Mononuclear cell (primary cell): ENCODE results near the gene PAK1IP1. TPM values are rescaled to one million over a fixed set of nuclear protein-coding genes. Genes with fewer than 3 reads are reported as not detected.
"Not testable (repeated sequence)": the region's sequence is repeated elsewhere in the genome, so short reads cannot be mapped to it uniquely, and the experiment has no call there.

Source experiments
- H3K27me3 ChIP-seq: 2 replicates; pipeline ENCODE4 v1.6.0; 2011; ENCODE audit warnings: low read length, control low read depth; ENCODE audit not compliant: insufficient read depth
- H3K4me1 ChIP-seq: 2 replicates; pipeline ENCODE4 v1.5.1; 2011; ENCODE audit warnings: mild to moderate bottlenecking, low read length, control low read depth; ENCODE audit not compliant: insufficient read depth
- H3K4me3 ChIP-seq: 2 replicates; pipeline ENCODE4 v1.5.1; 2011; ENCODE audit warnings: mild to moderate bottlenecking, low read length, moderate library complexity
- H3K9me3 ChIP-seq: 2 replicates; pipeline ENCODE4 v1.5.1; 2011; ENCODE audit warnings: low read depth, mild to moderate bottlenecking, control low read depth, low read length
- total RNA-seq: library from RNA; depleted of rRNA; stranded (reverse); fragments of >200 nt; gene quantifications from one replicate; pipeline ENCODE4 v1.2.3, GENCODE V29; 2012

The PAK1IP1 gene
- total RNA-seq, 1 donor = 7.6 TPM

DNA sequence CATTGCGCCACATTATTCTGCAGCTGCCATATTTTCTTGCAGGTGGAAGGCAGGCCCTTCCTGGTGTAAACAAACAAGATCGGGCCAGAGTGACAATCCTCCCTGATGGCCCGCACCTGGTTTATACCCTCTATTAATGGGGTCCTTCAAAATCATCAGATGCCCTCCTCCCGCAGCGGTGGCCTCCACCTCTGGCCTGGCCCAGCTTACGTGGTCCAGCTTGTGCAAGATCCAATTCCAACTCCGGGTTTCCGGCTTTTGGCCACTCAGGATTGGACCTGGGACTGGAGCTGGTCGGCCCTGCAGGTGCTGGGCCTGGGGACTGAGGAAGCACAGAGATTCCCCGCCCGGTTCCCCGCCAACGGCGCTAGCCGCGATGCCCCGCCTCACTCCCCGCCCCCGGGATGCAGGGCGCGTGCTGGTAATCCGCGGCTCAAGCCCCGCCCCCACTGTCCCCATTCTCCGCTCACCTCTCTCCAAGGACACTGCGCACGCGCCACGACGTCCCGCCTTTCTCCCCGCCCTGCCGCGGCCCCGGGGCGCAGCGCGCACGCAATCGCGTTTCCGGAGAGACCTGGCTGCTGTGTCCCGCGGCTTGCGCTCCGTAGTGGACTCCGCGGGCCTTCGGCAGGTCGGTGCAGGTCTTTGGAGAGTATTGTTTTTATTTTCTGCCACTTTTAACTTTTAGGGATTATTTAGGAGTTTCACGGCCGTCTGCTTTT, 52.6 kb downstream of the PAK1IP1 start, which contains the start of gene TMEM14B:
Gene TMEM14B (plus strand): TSS at position 555 of the 722 bp plus-strand sequence. CDS start 1,441 bp downstream, outside the sequence.
- Histone ChIP-seq H3K27me3 (no peaks in the 10 kb centered on the region), H3K4me1 (peaks cover 37% of the 10 kb centered on the region), H3K9me3 (no peaks in the 10 kb centered on the region), H3K4me3 (peak within 1 kb of the TSS; percentile 81)

DNA sequence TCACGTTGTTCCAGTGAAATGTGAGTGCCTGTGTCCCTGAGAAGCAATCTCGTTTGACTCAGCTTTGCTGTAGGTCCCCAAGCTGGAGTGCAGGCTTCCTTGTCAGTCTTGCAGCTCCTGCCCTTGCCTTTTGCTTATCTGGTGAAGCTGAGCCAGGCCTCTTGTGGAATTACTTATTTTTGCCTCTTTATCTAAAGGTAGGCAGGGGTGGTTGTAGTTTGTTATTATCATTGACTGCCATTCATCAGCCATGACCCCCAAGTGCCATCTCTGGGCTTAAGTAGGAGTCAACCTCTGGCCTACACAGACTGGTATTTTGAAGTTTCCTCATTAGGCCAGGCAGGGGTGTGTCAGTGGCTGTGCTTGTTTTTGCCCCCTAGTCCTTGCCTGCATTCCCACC, 55.0 kb downstream of the PAK1IP1 start:
- H3K9me3 ChIP-seq = no peaks in the 10 kb centered on the region
- no peak overlapping the region for H3K4me3 ChIP-seq
- H3K27me3 ChIP-seq = no peaks in the 10 kb centered on the region
- peaks cover 37% of the 10 kb centered on the region for H3K4me1 ChIP-seq

DNA sequence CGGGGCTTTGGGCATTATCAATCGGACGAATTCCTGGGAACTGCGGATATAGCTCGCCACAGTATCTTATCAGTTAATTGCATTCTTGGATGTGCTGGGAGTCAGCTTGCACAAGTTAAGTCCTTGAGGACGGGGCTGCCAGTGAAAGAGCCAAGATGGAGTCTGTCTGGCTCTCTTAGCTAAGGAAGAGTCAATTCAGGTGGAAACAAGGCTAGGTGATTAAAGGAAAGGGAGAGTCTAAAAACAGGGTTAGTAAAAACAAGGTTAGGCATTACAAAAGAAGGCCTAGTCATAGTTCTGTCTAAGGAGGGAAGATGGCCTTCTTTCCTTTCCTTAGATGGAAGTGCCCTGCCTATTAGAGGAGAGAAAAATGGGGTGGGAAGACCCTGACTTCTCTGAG, 55.8 kb downstream of the PAK1IP1 start:
- H3K9me3 ChIP-seq, H3K27me3 ChIP-seq, H3K4me3 ChIP-seq: not testable (repeated sequence)
- H3K4me1 ChIP-seq = peaks cover 37% of the 10 kb centered on the region

DNA sequence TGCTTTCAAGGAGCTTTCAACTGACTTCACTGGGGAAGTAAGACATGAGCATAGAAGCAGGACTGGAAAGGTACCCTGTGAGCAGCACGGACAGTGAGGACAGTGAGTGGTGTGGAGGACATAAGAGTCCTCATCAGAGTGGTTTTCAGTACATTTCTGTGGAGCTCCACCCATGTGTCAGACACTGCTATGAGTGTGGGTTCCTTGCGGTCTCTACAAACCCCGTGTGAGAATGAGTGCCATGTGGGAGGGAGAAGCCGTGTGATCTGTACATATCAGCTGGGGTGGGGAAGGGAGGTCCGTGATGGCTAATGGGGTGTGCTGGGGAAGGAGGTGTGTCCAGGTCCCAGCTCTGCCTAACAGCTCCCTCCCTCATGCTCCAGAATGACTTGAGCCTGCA, 57.0 kb downstream of the PAK1IP1 start:
- H3K9me3 ChIP-seq, H3K27me3 ChIP-seq, H3K4me3 ChIP-seq: not testable (repeated sequence)
- H3K4me1 ChIP-seq = peaks cover 33% of the 10 kb centered on the region

DNA sequence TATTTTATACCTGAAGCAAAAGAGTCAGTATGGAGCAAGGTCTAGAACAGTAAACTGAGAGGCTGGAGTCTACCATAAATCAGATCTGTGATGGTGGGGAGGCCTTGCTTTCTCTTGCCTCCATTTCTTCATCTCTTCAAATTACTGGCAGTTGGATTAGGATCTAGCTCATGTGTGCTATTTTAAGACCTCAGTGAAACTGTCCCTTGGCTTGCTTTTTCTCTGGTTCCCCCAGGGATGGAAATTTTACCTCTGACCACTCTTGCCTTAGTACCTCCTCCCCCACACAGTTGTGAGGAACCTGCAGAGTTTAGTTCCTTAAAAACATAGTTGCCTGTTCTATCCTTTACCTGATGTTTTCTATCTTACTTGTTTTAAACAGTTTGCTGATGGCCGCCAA, 61.3 kb downstream of the PAK1IP1 start:
- H3K4me1 ChIP-seq = peaks cover 2% of the 10 kb centered on the region
- H3K27me3 ChIP-seq = no peaks in the 10 kb centered on the region
- H3K4me3 ChIP-seq = no peak overlapping the region
- no peaks in the 10 kb centered on the region for H3K9me3 ChIP-seq

Other genes with a start within 250 kb of the PAK1IP1 start
- 6.8 TPM for gene GCNT2, start 173.6 kb upstream of the PAK1IP1 start, total RNA-seq
- gene C6orf52, start 356 bp upstream of the PAK1IP1 start, total RNA-seq = not detected
- 20.6 TPM for gene TMEM14C, start 28.1 kb downstream of the PAK1IP1 start, total RNA-seq
- 28.9 TPM for gene TMEM14B, start 52.8 kb downstream of the PAK1IP1 start, total RNA-seq
- 0.42 TPM for gene MAK, start 143.6 kb downstream of the PAK1IP1 start, total RNA-seq
- gene GCM2, start 187.1 kb downstream of the PAK1IP1 start, total RNA-seq = not detected
- gene SYCP2L, start 192.1 kb downstream of the PAK1IP1 start, total RNA-seq = not detected